Kidney (tissue), 14 donors: ENCODE results near the gene JMJD4. TPM values are rescaled to one million over a fixed set of nuclear protein-coding genes. Genes with fewer than 3 reads are reported as not detected.
A peak's percentile ranks its signal among the peaks of the same experiment; 100 is the strongest.

Experiments used
- DNase-seq, 5 donors: peaks; one replicate each; pipeline ENCODE4 v3.0.0-alpha.2; 2013 to 2020
- FAIRE-seq: peaks from 2 replicates; lab custom pipeline; 2012; peaks lifted over from hg19 to GRCh38; lab: Jason Lieb, UNC
- H3K27ac ChIP-seq, 2 donors: one replicate each; pipeline ENCODE4 v1.7.0; 2013; ENCODE audit warnings: low read depth in 2 of 2, low read length in 2 of 2, inconsistent platforms in 1 of 2
- H3K27me3 ChIP-seq: one replicate; pipeline ENCODE4 v1.7.1; 2013; ENCODE audit warnings: low read length, inconsistent platforms; ENCODE audit not compliant: control insufficient read depth, insufficient read depth
- H3K36me3 ChIP-seq, 3 donors: one replicate each; pipeline versions ENCODE4 v1.7.0 to v1.7.1; 2013; ENCODE audit warnings: low read length in 3 of 3, control low read depth in 1 of 3, inconsistent platforms in 1 of 3; ENCODE audit not compliant: insufficient read depth in 3 of 3, control insufficient read depth in 2 of 3
- H3K4me1 ChIP-seq, 3 donors: one replicate each; pipeline versions ENCODE4 v1.7.0 to v1.7.1; 2013; ENCODE audit warnings: low read length in 3 of 3, inconsistent platforms in 1 of 3, low read depth in 1 of 3; ENCODE audit not compliant: control insufficient read depth in 2 of 3, insufficient read depth in 2 of 3
- H3K4me3 ChIP-seq, 3 donors: one replicate each; pipeline versions ENCODE4 v1.7.0 to v1.8.1; 2013; ENCODE audit warnings: low read length in 3 of 3, control low read depth in 1 of 3, inconsistent platforms in 1 of 3
- H3K9ac ChIP-seq, 3 donors: one replicate each; pipeline versions ENCODE4 v1.7.0 to v1.7.1; 2013; ENCODE audit warnings: low read length in 3 of 3, control low read depth in 1 of 3, inconsistent platforms in 1 of 3
- H3K9me3 ChIP-seq, 3 donors: one replicate each; pipeline versions ENCODE4 v1.7.0 to v1.7.1; 2013; ENCODE audit warnings: low read length in 3 of 3, control low read depth in 1 of 3, inconsistent platforms in 1 of 3; ENCODE audit not compliant: control insufficient read depth in 2 of 3, insufficient read depth in 1 of 3
- CTCF ChIP-seq: IDR thresholded peaks from 3 replicates; pipeline ENCODE4 v1.5.1; 2012; ENCODE audit warnings: mild to moderate bottlenecking, moderate library complexity, borderline replicate concordance; ENCODE audit not compliant: insufficient read depth; ENCODE audit errors: extremely low read depth
- intact Hi-C: fragments of 100-400 bp; cut with DNase I; formaldehyde crosslinking; loops from one replicate; pipeline ENCODE4 v1.11.1; 2022
- polyA plus RNA-seq: library from polyadenylated mRNA; stranded (reverse); fragments of 350-450 nt; fragmentation: Illumina TruSeq; extraction: RNeasy Lipid Tissue Mini Kit (QIAGEN cat#74804); gene quantifications from one replicate; pipeline ENCODE4 v1.2.3, GENCODE V29; 2014; ENCODE audit warnings: low read depth, low replicate concordance; ENCODE audit not compliant: insufficient read depth
- total RNA-seq: library from RNA; stranded (reverse); fragmentation: NEBNext Ultra II Directional; extraction: Animal tissue kit (Norgen Biotek cat#: 25700); gene quantifications from one replicate; pipeline ENCODE4 v1.2.1, GENCODE V29; 2021
- donor health status: control.
- donor health status: control.
- donor health status: control.
- donor health status: control.
- donor health status: control.
- donor health status: DM: yes; HTN: yes; CAD: no.
- donor health status: Normal renal cell carcinoma (clear cell type).

The JMJD4 gene
- total and polyA plus RNA-seq, 2 donors from 2014 or later = 12.6 to 15.9 TPM

- H3K27me3 ChIP-seq = no peaks in the 10 kb centered on the region
- peaks cover 4 to 17% (median 14%) of the 10 kb centered on the region in 3 donors for H3K36me3 ChIP-seq
- H3K27ac ChIP-seq = no peak overlapping the region
- no peak overlapping the region for H3K9ac ChIP-seq
- H3K4me3 ChIP-seq = no peak overlapping the region
- intact Hi-C loops = no loop called here
- TF ChIP-seq CTCF = no peak
- no peaks in the 10 kb centered on the region for H3K4me1 ChIP-seq
- peak in 1 of 5 donors; percentile 33 for DNase-seq
- no peak for FAIRE-seq
- no peaks in the 10 kb centered on the region for H3K9me3 ChIP-seq
Observed at GRCh38 chr1:227756172-227756959, 21.3 kb upstream of the JMJD4 start.

- Histone ChIP-seq H3K4me3 (no peak overlapping the region), H3K4me1 (no peaks in the 10 kb centered on the region), H3K9me3 (no peaks in the 10 kb centered on the region), H3K27ac (no peak overlapping the region), H3K36me3 (peaks cover 4 to 15% (median 11%) of the 10 kb centered on the region in 3 donors), H3K27me3 (no peaks in the 10 kb centered on the region), H3K9ac (no peak overlapping the region)
- FAIRE-seq (no peak), DNase-seq (no peak)
- no peak for TF ChIP-seq CTCF
- intact Hi-C loops = no loop called here
Observed at GRCh38 chr1:227754958-227755357, 19.9 kb upstream of the JMJD4 start.

- no peak for FAIRE-seq
- Histone ChIP-seq H3K9ac (no peak overlapping the region), H3K4me3 (no peak overlapping the region), H3K27ac (no peak overlapping the region), H3K4me1 (no peaks in the 10 kb centered on the region), H3K27me3 (no peaks in the 10 kb centered on the region), H3K36me3 (peaks cover 0 to 11% (median 5%) of the 10 kb centered on the region in 3 donors), H3K9me3 (no peaks in the 10 kb centered on the region)
- intact Hi-C loops = no loop called here
- peak in 1 of 5 donors; percentile 48 for DNase-seq
- no peak for TF ChIP-seq CTCF
Observed at GRCh38 chr1:227753999-227754711, 19.1 kb upstream of the JMJD4 start.
